NCI-H2081 (cell line): ENCODE measurements around the gene KCNQ1.

Experiments
- DNase-seq, 2 experiments: peaks; one replicate each; lab custom pipeline; 2025; lab: John Stamatoyannopoulos, UW

Gene KCNQ1

DNA sequence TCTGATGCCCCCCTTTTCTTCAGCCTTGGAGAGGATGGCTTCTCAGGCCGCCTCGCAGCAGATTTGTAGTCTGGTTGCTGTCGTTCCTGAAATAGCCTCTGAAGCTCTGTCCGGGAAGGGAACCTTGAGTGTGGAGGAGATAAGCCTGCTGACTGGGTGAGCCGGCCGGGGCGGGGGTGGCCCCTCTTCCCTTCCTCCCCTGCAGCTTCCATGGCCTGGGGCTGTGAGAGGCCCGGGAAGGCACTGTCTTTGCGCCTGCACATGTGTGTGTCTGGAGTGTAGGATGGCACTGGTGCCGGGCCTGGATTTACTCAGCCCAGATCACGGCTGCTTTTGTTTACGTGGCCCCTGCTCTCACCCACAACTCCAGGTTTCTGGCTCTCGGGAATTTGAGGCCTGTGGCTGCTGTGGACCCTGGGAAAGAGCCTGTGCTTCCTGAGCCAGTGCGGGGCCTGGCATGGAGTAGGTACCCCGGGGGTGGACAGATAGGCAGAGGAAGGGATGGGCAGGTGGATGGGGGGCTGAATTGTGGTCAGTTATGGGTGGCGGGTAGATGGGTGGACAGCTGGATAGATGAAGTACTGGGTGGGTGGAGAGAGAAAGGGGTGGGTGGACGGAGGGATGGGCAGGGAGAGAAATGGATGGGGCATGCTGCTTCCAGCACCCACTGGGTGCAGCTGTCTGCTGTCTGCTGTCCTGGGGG lies 16.6 kb downstream of the KCNQ1 start:
- DNase-seq: no peak

DNA sequence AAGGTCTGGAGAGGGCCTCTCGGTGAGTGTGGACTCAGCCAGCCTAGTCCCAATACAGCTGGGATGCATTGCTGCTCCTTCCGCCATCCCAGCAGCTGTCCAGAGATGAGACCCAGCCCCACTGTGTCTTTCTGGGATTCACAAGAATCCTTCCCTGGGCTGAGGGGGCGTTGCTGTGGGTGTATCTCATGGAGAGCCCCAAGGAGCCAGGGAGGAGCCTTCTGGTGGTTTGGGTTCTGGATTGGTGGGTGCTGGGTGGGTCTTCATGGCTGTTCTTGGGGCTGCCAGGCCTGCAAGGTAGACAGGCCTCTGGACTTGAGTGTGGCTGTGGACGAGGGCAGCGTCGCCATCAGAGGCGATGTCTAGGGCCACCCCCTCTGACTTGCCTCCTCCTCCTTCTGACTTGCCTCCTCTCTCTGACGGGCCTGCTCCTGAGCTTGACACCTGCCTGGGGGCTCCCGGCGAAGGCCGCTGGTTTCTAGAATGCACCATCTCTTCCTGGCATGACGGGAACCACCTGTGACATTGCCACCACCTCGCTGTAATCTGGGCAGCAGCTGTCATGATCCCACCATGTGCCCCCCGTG lies 17.2 kb downstream of the KCNQ1 start:
- no peak for DNase-seq

DNA sequence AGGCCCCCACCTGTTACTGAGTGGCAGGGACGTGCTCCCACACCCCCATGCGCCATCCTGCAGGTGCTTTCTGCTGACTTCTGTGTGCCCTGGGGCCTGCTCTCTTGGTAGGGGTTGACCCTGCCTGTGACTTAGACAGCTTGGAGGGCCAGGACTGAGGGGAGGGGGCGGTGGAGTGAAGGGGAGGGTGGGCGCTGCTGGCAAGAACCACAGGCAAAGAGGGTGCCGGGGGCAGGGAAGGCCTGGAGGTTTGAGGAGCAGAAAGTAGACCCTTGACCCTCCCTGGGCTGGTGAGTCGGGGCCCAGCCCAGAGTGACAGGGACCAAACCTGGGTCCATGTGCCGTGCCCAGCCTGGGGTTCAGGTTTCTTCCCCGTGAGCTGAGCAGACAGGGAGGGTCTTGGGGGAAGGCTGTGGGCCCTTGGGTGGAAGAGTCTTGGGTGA lies 17.8 kb downstream of the KCNQ1 start:
- no peak for DNase-seq

DNA sequence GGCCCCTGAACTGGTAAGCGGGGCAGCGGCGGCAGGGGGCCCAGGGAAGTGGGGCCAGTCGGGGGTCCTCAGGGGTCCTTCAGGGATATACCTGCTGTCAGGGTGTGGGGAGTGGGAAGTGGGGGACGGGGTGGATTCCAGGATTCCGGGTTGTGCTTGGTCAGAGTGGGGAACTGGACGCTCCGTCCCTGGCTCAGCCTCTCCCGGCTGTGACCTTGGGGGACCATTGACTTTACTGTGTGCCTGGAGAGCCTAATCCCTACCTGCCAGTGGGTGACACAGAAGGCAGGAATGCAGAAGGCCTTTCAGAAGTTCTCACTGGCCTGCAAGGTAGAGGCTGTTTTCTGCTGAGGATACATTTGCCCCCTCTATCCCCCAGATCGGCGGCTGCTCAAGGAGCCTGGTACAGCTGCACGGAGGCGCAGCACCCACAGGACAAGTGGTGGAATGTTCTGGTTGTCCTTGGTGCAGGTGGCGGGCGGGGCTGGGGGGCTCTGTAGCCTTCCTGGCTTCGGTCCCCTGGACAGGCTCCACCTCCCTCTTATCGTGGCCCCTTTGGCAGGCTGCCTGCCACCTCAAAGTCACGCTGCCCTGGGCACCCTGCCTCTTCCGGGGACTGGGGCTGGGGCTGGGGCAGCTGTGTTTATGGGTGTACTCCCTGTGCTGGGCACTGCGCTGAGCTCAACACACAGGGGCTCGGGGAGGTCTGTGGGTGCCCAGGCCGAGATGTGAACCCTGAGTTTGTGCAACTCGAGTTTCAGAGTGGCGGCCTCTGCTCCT lies 18.4 kb downstream of the KCNQ1 start:
- no peak for DNase-seq

DNA sequence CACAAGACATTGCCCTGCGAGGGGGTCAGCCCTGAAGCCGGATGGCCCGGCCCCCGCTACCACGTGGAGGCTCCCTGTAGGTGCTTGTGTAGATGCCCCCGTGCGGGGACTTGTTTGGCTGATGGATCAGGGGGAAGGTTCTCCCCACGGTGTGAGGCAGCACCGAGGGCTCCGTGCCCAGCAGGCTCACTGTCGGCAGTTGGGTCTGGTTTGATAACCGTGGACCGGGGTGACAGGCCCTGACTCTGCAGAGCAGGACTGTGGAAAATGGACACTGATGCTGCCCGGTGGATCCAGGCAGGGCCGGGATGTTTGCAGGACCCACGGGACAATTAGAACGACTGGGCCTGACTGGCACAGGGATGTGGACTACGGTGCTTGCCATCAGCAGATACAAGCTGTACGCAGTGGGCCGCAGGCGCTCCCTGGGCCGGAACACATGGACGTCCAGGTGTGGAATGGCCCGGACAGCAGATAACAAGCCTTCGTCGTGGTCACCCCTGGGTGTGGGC lies 19.0 kb downstream of the KCNQ1 start:
- DNase-seq: no peak

DNA sequence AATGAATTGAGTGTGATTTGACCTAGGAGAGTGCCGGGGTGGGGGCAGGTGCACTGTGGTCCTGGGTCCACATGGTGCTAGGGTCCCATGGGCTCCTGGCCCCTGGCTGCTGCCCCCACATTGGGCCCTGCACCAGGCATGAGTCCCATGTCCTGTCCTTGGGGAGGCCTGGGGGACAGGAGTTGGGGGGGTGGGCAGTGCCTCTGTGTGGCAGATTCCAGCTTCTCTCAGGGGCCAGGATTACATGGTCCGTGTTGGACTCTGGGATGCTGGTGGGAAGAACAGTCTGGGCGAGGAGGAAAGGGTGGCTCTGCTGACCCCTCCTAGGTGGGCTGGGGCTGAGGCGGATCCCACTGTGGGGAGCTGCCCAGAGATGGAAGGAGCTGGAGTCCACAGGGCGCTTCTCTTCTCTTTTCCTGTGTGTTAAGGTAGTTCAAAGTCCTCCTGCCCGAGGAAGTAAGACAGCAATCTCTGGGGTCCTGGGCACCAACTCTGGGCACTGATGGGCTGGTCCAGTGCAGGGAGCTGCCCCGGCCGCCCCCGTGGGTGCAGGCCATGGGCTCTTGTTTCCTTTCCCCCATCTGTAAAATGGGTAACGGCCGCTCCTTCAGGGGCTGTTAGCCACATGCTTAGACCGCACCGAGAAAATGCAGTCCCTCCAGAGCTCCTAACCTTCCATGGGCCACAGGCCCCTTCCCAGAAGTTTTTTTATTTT lies 19.8 kb downstream of the KCNQ1 start:
- DNase-seq: no peak

DNA sequence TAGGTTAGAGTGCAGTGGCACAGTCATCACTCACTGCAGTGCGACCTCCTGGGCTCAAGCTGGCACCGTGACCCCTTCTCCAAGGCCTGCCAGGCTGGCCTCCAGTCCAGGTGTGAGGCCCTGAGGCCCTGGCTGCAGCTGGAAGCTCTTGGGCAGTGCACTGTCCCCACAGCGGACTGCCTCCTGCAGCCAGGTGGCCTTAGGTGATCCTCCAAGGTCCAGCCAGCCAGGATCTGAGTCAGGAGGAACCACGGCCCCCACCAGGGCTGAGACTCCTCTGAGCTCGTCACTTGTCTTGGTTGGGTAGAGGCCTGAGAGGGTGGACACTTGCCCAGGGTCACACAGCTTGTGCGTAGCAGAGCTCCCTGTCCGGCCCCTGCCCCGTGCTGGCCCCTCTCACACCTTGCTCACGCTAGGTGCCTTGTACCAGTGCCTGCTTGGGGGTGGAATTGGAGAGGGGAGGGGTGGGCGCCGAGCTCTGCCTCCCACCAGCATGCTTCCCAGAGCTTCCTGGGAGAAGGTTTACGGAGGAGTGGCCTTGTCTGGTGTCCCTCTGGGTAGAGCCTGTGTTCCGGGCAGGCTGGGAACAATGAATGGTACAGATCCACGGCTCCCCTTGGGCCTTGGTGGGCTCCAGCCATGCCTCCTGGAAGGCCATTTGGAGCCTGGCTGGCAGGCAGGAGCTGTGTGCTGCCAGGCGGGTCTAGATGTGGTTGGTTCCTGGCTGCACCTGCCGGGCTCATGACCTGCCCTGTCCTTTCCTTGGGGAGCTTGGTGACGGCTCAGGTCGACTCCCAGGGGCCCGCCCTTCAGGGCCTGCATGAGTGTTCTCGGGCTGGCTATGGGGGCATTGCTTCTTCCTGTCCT lies 20.6 kb downstream of the KCNQ1 start:
- DNase-seq: no peak

DNA sequence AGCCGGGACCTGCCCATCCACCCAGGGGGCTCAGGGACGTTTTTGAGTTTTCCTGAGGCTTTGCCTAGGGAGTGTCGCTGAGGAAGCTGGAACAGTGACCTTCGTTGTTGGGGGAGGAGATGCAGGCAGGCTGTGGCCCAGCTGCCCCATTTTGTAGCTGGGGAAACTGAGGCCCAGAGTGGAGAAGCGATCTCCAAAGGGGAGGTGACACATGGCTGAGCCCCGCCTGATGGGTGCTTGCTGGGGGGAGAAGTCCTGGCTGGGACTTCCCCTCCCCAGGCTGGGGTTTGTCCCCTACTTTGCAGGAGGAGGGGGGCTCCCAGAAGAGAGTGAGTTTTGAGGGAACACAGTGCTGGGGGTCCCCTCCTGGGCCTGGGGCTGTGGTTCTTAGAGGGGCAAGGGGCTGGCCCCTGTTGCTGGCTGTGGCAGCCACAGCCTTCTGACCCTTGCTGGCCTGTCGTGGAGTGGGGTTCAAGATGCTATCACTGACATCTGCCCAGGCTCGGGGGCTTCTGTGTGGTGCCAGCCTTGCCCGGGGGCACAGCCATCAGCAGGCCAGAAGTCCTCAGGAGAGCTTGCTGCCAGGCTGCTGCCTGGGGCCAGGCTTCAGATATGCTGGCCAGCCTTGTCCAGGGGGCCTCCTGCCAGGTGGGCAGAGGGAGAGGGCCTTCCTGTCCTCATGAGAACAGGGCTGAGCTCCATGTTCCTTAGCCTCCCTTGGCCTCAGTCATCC lies 21.4 kb downstream of the KCNQ1 start:
- DNase-seq: no peak

DNA sequence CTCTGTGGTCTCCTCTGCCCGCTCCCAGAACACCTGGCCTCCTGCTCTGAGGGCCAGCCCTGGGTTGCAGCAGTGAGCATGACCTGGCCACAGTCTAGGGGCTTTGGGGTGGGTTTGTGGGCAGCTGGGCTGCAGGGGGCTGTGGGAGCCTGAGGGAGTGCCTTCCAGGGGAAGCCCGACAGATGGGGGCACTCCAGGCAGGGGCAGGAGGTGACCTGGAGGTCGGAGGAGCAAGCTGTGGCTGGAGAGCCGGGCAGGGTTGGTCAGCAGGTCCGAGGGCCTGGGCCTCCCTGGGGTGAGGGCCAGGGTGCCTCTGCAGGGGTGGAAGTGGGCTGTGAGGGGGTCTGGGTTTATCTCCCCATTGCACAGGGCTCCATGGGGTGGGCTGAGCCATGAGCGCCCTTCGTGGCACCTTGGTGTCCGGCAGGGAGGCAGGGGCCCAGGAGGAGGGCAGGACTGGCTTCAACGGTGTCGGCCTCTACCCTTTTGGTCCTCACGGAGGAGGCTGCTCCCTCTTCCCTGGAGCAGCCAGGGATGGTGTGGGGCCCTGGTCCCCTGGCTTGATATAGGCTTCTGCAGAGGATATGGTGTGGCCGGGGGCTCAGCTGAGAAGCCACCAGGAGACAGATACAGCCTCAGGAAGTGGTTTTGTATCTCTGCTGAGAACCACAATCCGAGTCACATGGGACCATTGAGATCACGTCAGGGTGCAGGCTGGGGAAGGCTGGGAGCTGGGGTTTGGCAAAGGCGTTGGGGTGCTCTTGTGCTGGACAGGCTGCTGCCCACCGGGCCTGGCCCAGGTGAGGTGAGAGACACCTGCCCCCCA lies 22.3 kb downstream of the KCNQ1 start:
- no peak for DNase-seq

DNA sequence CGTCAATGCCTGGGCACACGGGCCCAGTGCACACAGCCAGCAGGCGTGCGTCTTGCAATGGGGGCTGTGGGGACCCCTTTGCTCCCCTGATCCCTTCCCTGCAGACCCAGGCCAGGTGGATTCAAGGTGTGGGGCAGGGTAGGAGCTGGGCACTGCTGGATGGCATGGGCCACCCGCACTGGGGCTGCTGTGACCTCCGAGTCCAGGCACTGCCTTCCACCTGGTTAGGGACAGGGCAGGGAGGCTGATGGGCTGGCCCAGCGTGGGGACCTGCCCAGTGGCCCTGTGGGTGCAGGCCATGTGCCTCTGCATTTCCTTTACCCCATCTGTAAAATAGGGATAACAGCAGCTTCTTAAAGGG lies 22.9 kb downstream of the KCNQ1 start:
- no peak for DNase-seq

DNA sequence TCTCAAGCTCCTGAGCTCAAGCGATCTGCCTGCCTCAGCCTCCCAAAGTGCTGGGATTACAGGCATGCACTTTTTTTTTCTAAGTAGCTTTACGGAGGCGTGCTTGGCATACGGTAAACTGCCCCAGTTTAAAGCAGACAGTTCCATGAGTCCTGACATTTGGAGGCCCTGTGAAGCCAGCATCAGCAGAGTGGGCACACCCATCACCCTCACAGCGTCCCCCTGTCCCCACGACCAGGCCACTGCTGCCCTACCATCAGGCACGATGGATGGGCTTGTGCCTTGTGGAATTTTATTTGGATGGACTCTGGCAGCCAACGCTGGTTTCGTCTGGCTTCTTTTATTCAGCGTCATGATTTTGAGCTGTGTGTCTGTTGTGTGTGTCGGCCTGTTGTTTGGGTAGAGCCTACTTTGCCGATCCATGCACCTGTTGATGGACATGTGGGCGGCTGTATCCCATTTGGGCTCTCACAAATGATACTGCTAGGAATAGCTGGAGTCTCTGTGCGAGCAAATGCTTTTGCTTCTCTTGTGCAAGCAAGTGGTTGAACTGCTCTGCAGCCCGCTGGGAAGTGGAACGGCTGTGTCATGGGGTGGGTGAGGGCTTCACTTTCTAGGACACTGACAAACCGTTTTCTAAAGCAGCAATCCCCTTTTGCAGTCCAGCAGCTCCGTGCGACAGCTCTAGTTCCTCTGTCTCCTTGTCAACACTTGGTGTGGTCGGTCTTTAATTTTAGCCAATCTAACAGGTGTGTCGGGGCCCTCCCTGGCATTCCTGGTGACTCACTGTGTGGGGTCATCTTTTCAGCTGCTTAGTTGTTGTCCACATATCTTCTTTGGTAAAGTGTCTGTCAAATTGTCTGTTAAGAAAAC lies 23.8 kb downstream of the KCNQ1 start:
- DNase-seq: no peak

DNA sequence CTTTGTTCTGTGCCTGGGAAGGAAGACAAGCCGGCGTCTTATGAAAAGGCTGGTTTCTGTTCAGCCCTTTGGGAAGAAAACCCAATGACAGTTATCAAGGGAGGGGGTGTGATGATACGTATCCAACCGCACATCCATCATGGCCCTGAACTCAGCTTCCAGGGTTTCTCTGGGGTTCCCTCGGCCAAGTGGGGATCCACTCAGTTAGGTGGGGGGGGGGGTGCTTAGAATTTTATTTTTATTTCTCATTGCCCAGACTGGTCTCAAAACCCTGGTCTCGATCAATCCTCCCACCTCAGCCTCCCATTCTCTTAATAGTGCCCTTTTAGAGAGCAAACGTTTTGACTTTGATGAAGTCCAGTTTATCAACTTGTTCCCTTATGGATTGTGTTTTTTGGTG lies 25.7 kb downstream of the KCNQ1 start:
- no peak for DNase-seq

DNA sequence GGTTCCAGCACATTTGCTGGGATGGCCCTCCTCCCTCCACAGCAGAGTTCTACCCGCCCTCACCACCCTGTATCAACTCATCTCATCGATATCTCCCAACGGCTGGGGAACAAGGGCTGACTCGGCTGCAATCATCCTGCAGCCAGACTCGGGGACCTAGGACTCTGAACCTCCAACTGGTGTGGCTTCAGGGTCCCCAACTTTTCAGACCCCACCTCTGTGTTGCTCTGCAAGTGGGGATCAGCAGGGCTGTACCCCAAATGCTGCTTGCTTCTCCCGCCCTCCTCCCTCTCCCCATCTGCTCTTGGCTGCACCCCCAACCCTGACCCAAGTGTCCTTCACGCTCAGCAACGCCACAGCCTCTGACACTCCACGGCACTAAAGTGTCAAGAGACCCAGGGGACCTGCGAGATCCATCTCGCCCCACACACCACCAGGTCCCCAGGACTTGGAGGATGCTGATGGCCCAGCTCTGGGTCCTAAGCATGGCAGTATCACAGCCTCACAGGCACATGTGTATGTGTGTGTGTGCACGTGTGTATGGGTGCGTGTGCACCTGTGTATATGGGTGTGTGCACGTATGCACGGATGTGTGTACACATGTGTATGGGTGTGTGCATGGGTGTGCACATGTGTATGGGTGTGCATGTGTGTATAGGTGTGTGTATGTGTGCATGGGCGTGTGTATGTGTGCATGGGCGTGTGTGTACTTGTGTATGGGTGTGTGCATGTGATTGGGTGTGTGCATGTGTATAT lies 26.4 kb downstream of the KCNQ1 start:
- no peak for DNase-seq

DNA sequence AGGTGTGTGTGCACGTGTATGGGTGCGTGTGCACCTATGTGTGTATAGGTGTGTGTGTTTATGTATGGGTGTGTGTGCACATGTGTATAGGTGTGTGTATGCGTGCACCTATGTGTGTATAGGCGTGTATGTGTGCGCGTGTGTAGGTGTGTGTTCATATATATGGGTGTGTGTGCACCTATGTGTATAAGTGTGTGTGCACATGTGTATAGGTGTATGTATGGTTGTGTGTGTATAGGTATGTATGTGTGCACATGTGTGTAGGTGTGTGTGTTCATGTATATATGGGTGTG lies 26.9 kb downstream of the KCNQ1 start:
- DNase-seq: no peak

DNA sequence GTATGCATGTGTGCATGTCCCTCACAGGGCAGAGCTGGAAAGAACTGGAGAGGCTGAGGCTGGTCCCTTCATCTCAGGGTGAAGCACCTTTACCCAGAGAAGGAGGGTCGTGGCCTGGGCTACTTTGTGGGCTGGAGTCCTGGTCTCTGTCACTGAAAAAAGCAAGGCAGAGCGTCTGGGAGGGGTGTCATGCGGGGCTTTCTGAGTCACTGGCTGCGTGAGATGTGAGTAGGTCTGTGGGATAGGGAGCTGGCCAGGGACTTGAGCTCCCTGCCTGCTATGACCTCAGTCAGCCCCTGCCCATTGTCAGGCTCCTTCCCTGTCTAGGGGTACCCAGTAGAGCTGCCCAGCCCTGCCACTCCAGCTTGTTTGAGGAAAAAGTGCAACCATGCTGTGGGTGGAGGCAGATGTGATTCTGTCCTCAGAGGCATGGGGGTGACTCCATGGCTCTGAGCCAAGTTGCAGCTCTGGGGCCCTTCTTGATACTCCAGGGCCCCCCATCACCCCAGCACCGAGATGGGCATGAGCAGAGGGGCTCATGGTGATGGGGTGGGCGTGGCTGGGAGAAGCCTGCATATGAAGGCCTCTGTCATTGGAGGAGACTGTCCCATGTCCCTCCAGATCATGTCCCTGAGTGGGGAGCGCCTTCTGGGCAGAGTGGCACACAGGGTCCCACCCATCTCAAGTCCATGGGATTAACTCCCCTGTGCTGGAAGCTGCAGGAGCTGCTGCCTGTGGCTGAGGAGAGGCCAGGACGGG lies 27.8 kb downstream of the KCNQ1 start:
- no peak for DNase-seq

DNA sequence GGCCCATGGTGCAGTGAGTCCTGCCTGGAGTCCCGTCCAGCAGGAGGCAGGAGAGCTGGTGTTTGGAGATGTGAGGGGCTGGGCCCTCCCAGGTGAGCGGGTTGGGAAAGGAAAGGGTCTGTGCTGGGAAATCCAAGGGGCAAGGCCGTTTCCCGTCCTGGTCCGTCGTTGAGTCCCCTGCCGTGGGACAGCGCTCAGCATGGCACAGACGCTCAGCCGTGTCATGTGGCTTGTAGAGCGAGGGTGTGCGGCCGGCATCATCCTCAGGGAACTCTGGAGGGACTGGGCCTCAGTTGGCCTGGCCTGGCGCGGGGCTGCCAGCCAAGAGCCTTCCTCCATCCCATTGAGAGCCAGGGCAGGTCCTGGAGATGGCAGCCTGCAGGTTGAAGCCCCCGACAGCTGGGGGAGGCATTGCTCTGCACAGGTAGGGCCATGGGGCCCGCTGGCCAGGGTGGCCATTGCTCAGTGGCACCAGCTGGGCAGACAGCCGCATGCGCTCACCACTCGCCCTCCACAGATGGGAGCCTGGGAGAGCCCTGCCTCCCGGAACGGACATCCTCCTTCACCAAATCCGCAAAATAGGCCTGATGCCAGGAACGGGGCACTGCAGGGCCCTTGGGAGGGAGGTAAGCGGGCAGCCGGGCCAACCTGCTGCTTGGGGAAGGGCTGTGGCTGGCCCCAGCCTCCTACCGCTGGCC lies 28.7 kb downstream of the KCNQ1 start:
- DNase-seq: no peak
